SJCRH30 (cell line): ENCODE data around the gene TMEM219. TPM values are rescaled to one million over a fixed set of nuclear protein-coding genes. Genes with fewer than 3 reads are reported as not detected.

Experiments
- DNase-seq, 2 experiments: peaks; one replicate each; pipeline ENCODE4 v3.0.0-alpha.2; 2015 to 2020
- H3K27ac ChIP-seq: fragments of 250-450 bp; sonication (Bioruptor Pico); 2 replicates; pipeline ENCODE4 v1.5.1; 2020; ENCODE audit warnings: mild to moderate bottlenecking, moderate library complexity
- H3K27me3 ChIP-seq: fragments of 250-450 bp; sonication (Bioruptor Pico); 2 replicates; pipeline ENCODE4 v1.5.1; 2020; ENCODE audit warnings: mild to moderate bottlenecking, moderate library complexity
- H3K36me3 ChIP-seq: fragments of 250-450 bp; sonication (Bioruptor Pico); 2 replicates; pipeline ENCODE4 v1.5.1; 2020; ENCODE audit warnings: mild to moderate bottlenecking, moderate library complexity
- H3K4me1 ChIP-seq: fragments of 250-450 bp; sonication (Bioruptor Pico); 2 replicates; pipeline ENCODE4 v1.5.1; 2020; ENCODE audit warnings: mild to moderate bottlenecking, moderate library complexity
- H3K4me3 ChIP-seq: fragments of 250-450 bp; sonication (Bioruptor Pico); 2 replicates; pipeline ENCODE4 v1.5.1; 2020; ENCODE audit warnings: mild to moderate bottlenecking, moderate library complexity
- H3K9me3 ChIP-seq: fragments of 250-450 bp; sonication (Bioruptor Pico); replicated peaks from 2 replicates; pipeline ENCODE4 v1.5.1; 2020; ENCODE audit warnings: mild to moderate bottlenecking, moderate library complexity
- total RNA-seq: library from RNA; depleted of rRNA; stranded (reverse); fragments of >200 nt; shearing (Covaris generic); gene quantifications from 2 replicates; pipeline ENCODE4 v1.2.3, GENCODE V29; 2014

Gene TMEM219
- total RNA-seq, 1 experiment from 2014 or later = 29.8 TPM

DNA sequence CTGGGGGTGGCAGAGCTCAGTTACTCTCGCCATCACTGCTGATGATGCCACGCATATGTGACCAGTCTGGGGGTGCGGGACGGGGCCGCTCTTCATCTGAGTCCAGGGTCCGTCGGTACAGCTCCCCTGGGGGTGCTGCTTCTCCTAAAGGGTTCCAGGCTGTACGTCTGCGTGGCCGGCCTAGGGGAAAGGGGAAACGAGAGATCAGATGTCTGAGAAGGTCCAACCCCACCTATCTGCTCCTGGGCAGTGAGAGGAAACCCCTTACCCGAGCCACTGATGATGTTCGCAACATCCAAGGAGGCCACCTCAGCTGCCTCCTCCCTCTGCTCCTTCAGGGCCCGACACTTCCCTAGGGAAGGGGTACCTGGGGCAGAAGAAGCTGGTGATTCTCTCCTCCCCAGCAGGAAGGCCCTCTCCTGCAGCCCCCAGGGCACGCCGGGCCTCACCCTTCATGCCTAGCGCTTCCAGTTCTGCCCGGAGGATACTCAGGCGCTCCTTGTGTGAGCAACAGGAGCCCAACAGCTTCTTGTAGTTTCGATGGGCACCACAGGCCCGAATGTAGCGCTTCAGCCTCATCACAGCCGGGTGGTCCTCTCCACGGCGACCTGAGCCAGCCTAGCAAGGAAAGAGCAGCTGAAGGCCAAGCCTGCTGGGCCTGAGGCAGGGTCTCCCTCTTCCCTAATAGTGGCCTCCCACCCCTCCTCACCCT is 31.5 kb downstream of the TMEM219 start:
- no peak overlapping the region for H3K27ac ChIP-seq
- DNase-seq = no peak
- no peaks in the 10 kb centered on the region for H3K9me3 ChIP-seq
- H3K4me3 ChIP-seq = no peak overlapping the region
- no peaks in the 10 kb centered on the region for H3K27me3 ChIP-seq
- H3K36me3 ChIP-seq = peaks cover 9% of the 10 kb centered on the region
- no peaks in the 10 kb centered on the region for H3K4me1 ChIP-seq

DNA sequence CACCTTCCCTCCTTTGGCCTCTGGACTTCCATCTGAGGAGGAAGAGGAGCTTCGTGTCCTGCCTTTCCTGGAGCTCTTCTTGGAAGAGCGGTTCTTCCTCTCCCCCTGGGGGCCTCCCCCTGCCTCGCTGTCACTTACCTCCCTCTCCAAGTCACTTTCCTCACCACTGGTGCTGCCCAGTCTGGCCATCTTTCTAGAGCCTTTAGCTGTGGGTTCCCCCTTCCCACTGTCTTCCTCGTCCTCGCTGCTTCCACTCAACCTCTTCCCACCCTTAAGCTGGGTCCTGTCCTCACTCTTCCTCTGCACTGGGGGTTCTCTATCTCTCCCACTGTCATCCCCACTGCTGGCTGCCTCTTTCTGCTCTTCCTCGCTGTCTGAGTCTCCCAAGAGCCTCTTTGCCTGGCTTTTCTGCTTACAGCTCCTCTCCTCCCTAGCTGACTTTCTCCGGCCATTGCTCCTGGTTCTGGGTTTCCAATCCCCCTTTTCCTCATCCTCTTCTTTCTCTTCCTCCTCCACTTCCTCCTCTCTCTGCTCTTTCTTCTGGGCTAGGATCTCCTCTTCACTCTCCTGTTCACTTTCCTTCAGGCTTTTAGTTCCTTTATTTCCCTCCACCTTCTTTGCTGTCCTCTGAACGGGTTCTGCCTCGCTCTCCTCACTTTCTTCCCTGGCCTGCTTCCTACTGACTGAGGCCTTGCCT is 32.2 kb downstream of the TMEM219 start:
- DNase-seq = no peak
- no peaks in the 10 kb centered on the region for H3K9me3 ChIP-seq
- peaks cover 9% of the 10 kb centered on the region for H3K36me3 ChIP-seq
- H3K4me3 ChIP-seq = no peak overlapping the region
- H3K4me1 ChIP-seq = no peaks in the 10 kb centered on the region
- H3K27ac ChIP-seq = no peak overlapping the region
- H3K27me3 ChIP-seq = no peaks in the 10 kb centered on the region

DNA sequence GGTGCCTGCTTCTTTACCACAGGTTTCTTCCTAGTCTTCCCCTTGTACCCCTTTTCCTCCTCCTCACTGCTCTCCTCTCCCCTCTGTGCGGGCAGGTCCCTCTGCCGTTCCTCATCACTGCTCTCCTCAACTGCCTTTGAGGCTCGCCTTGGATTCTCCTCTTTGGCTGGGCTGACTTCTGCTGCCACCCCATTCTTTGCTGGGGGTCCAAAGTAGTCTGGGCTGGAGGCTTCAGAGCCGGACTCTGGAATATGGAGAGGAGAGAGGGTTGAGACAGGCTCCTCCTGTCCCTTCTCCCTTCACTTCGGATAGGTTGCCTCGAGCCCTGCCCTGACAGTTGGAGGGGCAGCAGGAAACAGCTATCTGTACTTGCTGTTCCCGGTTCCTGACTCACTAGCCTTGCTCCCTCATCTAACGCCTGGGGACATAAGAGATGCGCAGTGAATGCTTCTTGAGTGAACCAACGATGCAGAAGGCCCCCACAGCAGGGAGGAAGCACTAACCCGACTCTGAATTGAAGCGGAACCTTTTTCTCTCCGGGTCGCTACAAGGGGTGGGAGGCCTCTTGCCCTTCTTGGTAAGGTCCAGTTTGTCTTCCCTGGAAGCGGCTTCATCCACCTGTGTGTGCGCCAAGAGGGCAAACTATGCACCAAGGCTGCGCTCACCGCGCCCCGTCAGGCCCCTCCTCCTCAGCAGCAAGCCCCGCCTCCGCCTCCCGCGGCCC is 32.9 kb downstream of the TMEM219 start:
- Histone ChIP-seq H3K27ac (peak overlapping the region; percentile 96), H3K4me3 (peak overlapping the region; percentile 73), H3K27me3 (no peaks in the 10 kb centered on the region), H3K36me3 (peaks cover 9% of the 10 kb centered on the region), H3K9me3 (no peaks in the 10 kb centered on the region), H3K4me1 (no peaks in the 10 kb centered on the region)
- no peak for DNase-seq

DNA sequence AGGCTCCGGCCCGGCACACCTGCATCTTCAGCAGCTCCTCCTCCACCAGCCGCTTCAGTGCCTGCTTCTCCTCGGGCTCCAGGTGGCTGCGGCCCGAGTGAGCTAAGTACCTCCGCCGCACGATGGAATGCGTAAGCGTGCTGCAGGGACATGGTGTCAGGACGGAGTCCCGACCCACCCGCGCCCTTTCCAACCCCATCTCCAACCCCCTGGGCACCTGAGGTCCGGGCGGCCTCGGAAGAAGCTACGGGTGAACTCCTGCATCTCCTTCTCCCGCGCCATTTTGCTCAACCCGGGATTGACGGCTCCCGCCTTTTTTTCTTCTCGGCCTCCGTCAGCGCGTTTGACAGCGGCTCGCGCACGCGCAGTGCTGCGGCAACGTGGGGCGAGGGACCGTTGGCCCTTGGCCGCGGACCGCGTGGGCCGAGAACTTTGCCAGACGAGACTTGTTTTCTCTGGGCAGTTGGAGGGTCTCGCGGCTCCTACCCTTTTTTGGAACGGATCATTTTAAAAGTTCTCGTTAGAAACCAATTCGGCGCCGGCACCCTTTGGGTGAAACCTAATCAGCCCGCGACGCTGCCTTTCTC is 33.5 kb downstream of the TMEM219 start, which contains the start of gene HIRIP3:
HIRIP3 (minus strand) TSS at position 294 of the 587 bp plus-strand sequence; CDS start at position 282, 12 bp downstream.
- peak; percentile 85 to 87 for DNase-seq
- Histone ChIP-seq H3K27me3 (no peaks in the 10 kb centered on the region), H3K4me3 (peak within 1 kb of the TSS; percentile 73), H3K36me3 (peaks cover 5% of the 10 kb centered on the region), H3K27ac (peak within 1 kb of the TSS; percentile 96), H3K9me3 (no peaks in the 10 kb centered on the region), H3K4me1 (no peaks in the 10 kb centered on the region)

DNA sequence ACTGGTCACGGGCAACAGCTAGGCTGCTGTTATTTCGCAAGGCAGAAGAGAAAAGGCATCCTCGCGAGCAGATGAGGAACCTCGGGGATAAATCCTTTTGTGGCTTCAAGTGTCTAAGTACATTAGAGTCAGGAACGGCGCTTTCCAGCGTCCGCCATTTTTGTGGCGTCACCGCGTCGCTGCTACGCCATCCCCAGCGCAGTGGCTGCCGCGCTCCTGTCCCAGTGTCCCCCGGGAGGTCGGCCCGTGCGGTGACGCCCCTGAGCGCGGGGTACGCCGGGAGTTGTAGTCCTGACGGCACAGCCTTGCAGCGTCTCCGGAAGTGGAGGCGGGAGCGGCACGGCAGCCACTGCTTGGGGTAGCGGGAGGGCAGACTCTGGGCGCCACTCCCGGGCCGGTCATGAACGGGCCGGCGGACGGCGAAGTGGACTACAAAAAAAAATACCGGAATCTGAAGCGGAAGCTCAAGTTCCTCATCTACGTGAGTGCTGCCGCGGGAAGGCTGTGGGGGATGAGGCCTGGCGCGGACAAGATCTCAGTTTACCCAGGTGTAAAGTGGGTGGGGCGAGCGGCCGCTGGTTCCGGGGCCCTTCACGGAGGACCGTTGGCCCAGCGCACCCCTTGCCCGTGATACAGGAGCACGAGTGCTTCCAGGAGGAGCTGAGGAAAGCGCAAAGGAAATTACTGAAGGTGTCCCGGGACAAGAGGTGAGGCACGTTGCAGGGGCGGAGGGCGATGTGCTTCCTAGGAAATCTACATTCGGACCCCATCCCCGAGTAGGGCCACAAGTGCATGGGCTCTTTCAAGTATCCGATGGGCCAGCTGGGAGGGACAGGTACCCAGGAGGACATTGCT is 34.3 kb downstream of the TMEM219 start, which contains the start of gene INO80E:
INO80E (plus strand) TSS at position 331 of the 855 bp plus-strand sequence; CDS start at position 401, 70 bp downstream.
- Histone ChIP-seq H3K9me3 (no peaks in the 10 kb centered on the region), H3K27ac (peak within 1 kb of the TSS; percentile 96), H3K36me3 (peaks cover 5% of the 10 kb centered on the region), H3K27me3 (no peaks in the 10 kb centered on the region), H3K4me1 (no peaks in the 10 kb centered on the region), H3K4me3 (peak within 1 kb of the TSS; percentile 73)
- peak; percentile 96 to 98 for DNase-seq

DNA sequence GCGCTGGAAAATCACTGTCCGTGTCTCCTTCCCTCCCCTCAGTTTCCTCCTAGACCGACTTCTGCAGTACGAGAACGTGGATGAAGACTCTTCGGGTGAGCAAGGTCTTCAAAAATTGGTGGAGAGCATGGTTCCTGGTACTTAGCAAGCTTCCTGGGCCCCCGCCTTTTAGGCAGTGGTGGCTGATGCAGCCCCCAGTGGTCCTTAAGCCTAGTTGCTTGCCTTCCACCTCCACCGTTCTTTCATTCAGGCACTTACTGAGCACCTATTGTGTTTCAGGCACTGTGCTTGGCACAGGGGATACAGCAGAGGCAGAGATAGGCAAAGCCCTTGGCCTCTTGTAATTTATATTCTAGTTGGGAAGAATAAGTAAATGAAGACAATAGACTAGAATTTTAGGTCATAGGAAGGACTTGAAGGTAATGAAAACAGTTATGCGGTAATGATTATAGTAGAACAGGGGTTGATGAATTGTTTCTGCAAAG is 34.9 kb downstream of the TMEM219 start:
- DNase-seq = no peak
- H3K27ac ChIP-seq = no peak overlapping the region
- H3K4me3 ChIP-seq = peak overlapping the region; percentile 73
- H3K36me3 ChIP-seq = no peaks in the 10 kb centered on the region; the same call in 1 of the 2 replicates
- H3K4me1 ChIP-seq = no peaks in the 10 kb centered on the region
- no peaks in the 10 kb centered on the region for H3K9me3 ChIP-seq
- H3K27me3 ChIP-seq = no peaks in the 10 kb centered on the region

DNA sequence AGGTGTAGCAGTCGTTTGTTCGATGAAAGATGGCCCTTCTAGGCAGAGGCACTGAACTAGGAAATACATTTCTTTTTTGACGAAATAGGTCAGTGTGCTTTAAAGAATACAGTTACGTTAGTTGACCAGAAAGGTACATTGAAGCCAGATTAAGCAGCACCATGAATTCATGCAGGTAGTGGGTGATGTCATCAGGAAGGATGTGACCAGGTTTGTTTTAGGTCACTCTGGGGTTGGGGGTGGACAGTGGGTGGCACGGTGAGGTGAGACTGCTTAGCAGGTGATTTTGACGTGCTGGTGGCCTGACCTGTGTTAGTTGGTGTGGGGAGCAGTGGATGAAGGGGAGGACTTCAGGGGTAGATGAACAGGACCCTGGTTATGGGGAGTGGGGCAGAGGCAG is 37.7 kb downstream of the TMEM219 start:
- no peak overlapping the region for H3K27ac ChIP-seq

DNA sequence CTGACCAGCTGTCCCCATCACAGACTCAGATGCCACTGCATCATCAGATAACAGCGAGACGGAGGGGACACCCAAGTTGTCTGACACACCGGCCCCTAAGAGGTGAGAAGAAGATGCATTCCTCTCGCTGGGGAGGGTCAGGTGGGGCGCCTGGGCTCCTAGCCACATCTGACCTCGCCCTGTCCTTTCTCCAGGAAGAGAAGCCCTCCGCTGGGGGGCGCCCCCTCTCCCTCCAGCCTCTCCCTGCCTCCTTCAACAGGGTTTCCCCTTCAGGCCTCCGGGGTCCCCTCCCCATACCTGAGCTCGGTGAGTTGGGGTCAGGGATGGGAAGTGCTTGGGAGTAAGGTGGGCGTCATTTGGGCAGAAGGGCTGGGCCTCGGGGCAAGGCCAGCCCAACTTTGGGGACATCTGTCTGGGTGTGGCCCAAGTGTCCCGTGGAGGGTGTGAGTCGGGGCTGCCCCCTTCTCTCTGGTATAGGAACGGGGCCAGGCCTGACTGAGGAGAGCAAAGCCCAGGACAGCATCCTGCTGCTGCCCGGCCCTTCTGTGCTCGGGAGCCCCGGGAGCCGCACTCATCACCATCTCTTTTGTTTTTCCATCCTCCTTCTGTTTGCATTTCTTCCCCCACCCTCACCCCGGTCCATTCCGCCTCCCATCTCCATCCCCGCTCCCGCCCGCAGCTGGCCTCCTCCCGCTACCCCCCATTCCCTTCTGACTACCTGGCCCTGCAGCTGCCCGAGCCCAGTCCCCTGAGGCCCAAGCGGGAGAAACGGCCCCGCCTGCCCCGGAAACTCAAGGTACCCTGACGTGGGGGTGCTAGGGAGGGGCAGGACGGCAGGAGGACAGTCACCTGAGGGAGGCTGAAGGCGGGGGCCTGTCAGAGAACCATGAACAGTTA is 39.1 kb downstream of the TMEM219 start:
- no peak overlapping the region for H3K4me3 ChIP-seq

More for the DNA sequence above, 37.7 kb downstream of the TMEM219 start:
- no peak for DNase-seq
- Histone ChIP-seq H3K4me1 (no peaks in the 10 kb centered on the region), H3K4me3 (no peak overlapping the region), H3K9me3 (no peaks in the 10 kb centered on the region), H3K36me3 (no peaks in the 10 kb centered on the region), H3K27me3 (no peaks in the 10 kb centered on the region)

DNA sequence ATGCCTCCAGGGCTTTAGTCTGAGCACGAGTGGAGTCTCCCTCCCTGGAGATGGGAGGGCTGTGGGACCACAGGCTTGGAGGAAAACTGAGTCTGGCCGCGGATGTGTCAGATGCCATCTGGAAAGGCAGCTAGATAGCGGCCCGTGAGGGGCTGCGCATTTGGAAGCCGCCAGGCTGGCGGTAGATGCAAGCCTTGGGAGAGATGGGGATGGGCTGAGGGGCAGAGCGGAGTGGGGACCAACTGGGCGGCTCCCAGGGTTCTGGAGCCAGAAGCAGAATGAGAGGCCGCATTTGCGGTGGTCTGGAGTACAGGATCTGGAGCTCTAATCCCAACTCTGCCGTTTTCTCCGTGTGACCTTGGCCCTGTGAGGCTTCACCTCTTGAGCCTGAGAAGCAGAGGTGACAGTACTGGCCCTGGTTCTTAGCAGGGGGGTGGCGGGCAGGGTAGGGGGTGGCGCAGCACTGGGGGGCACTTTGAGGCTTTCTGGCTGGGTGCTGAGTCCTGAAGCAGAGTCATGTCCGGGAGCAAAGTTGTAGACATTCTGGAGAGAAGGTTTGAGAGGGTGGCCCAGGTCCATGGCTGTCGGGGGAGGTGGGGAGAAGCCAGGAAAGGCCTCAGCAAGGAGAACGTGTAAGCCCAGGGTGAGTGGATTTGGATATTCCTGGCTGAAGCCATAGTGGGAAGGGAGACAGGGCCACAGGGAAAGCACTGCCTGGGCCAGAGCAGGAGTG is 40.9 kb downstream of the TMEM219 start:
- Histone ChIP-seq H3K27ac (no peak overlapping the region), H3K9me3 (no peaks in the 10 kb centered on the region), H3K4me3 (no peak overlapping the region), H3K4me1 (no peaks in the 10 kb centered on the region), H3K27me3 (no peaks in the 10 kb centered on the region), H3K36me3 (no peaks in the 10 kb centered on the region)
- no peak for DNase-seq

More for the DNA sequence above, 39.1 kb downstream of the TMEM219 start:
- DNase-seq = no peak
- no peaks in the 10 kb centered on the region for H3K36me3 ChIP-seq
- no peaks in the 10 kb centered on the region for H3K4me1 ChIP-seq
- H3K27me3 ChIP-seq = no peaks in the 10 kb centered on the region
- H3K9me3 ChIP-seq = no peaks in the 10 kb centered on the region
- no peak overlapping the region for H3K27ac ChIP-seq

DNA sequence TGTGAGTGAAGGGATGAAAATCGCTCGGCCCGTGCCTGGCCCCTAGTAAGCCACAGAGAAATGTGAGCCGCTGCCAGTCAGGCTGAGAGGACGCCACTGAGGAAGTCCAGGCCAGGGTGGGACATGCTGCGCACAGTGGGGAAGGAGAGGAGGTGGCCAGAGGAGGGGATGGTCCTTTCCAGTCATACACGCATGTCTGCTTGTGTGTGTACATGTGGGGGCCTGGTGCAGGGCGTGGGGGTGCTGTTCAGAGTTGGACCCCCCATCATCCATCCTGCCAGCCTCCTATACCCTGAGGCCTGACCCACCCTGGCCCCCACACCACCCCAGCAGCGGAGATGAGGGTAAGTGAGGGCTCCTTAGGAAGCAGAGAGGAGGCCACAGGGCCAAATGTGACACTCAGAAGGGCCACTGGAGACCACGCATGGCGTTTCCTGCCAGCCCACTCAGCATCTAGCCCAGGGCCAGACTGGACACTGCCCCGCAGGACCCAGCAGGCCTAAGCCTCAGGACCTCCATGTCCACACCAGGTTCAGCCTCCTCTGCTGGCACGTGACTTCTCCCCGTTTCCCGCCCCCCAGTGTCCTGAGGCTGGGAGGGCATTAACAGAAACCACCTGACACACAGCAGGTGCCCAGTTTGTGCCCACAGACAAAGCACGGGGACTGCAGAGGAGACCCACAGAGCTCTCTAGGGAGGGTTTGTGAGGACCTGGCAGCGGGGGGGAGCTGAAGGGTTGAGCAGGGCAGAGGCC is 42.0 kb downstream of the TMEM219 start:
- Histone ChIP-seq H3K9me3 (no peaks in the 10 kb centered on the region), H3K27me3 (no peaks in the 10 kb centered on the region), H3K27ac (no peak overlapping the region), H3K4me1 (no peaks in the 10 kb centered on the region), H3K4me3 (no peak overlapping the region), H3K36me3 (no peaks in the 10 kb centered on the region)
- DNase-seq = no peak

DNA sequence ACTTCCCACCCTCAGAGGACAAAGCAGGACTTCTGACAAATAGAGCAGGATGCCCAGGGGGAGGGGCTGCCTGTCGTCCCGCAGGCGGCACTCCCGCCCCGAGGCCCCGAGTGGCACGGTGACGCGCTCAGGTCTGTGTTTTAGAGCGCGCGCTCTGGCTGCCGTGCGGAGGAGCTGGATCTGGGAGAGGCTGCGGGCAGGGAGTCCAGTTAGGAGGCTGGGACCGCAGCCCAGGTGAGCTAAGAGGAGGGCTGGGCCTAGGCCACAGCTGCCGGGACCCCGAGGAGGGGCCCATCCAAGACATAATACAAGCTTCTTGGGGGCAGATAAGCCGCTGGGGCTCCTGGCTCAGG is 42.5 kb downstream of the TMEM219 start:
- no peaks in the 10 kb centered on the region for H3K9me3 ChIP-seq
- H3K4me1 ChIP-seq = no peaks in the 10 kb centered on the region
- H3K36me3 ChIP-seq = no peaks in the 10 kb centered on the region
- DNase-seq = no peak
- H3K4me3 ChIP-seq = no peak overlapping the region
- H3K27me3 ChIP-seq = peaks cover 5% of the 10 kb centered on the region; the same call in 1 of the 2 replicates
- H3K27ac ChIP-seq = no peak overlapping the region

DNA sequence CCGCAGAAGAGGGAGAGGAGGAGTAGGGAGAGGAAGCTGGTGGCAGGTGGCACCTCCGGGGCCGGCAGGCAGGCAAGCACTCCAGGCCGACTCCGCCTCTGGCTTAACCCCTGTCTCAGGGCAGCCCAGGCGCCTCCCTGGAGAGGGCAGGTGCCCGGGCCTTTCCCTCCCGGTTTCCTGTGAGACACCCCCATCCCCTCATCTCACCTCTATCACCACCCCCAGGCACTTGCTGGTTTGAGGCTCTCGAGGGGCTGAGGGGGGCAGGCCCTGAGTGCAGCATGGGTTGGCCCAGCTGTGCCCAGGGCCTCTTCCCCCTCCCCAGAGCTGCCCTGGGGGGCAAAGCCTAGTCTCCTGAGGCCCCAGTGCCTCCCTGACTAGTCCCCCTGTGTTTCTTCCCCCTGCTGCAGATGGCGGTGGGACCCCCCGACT is 42.9 kb downstream of the TMEM219 start:
- DNase-seq = no peak
- Histone ChIP-seq H3K4me1 (no peaks in the 10 kb centered on the region), H3K27ac (no peak overlapping the region), H3K9me3 (no peaks in the 10 kb centered on the region), H3K36me3 (no peaks in the 10 kb centered on the region), H3K4me3 (no peak overlapping the region), H3K27me3 (peaks cover 7% of the 10 kb centered on the region; the same call in 1 of the 2 replicates)
